HCT116 (cell line): ENCODE measurements around the gene RHOH. TPM values are rescaled to one million over a fixed set of nuclear protein-coding genes. Genes with fewer than 3 reads are reported as not detected.

Experiments
- ATAC-seq: fragments of 200-7000 bp; cut with Tn5 transposase; 2 replicates; pipeline ENCODE4 v1.9.1; 2020; ENCODE audit warnings: mild to moderate bottlenecking, moderate library complexity
- BruUV-seq: library from RNA; stranded (reverse); fragments of 400-500 nt; replicated peaks from 2 replicates; lab custom pipeline; 2021; lab: Mats Ljungman, UMichigan
- CTCF ChIA-PET: fragments of 300-600 bp; sonication (Branson Sonifier 250); formaldehyde crosslinking; loops from one replicate; lab custom pipeline; 2021; ENCODE audit warnings: antibody characterized with exemption; lab: Charles Lee
- POLR2A ChIA-PET: fragments of 300-600, 350-600 bp; sonication (Branson Sonifier 250); formaldehyde crosslinking; loops from one replicate; lab custom pipeline; 2021; ENCODE audit warnings: antibody characterized with exemption; lab: Charles Lee
- RAD21 ChIA-PET, 2 experiments: fragments of 300-600 bp; sonication (Branson Sonifier 250); formaldehyde crosslinking; loops; one replicate each; lab custom pipeline; 2023; ENCODE audit warnings: low total read pairs in 2 of 2; ENCODE audit not compliant: uncharacterized antibody in 2 of 2, unreplicated experiment in 2 of 2, low non-redundant PET in 1 of 2; lab: Charles Lee
- DNase-seq: peaks from one replicate; pipeline ENCODE4 v3.0.0-alpha.2; 2010; ENCODE audit warnings: low read depth, low spot score
- H2AFZ ChIP-seq: fragments of 200-600 bp; shearing (Covaris generic), sonication (generic); 2 replicates; pipeline ENCODE4 v1.6.1; 2017; ENCODE audit warnings: low read depth, mixed run types, mixed read lengths, antibody characterized with exemption, low read length; ENCODE audit not compliant: poor library complexity, severe bottlenecking
- H3K27ac ChIP-seq: 2 replicates; pipeline ENCODE4 v1.5.1; 2012; ENCODE audit warnings: low read depth, low read length
- H3K27me3 ChIP-seq: fragments of 200-600 bp; sonication (generic); 2 replicates; pipeline ENCODE4 v1.6.1; 2016; ENCODE audit warnings: mixed run types, low read length, mixed read lengths; ENCODE audit not compliant: insufficient read depth
- H3K36me3 ChIP-seq, 2 experiments: fragments of 200-500 bp in 1 of 2; fragments of 200-600 bp in 1 of 2; sonication (Bioruptor generic) in 1 of 2; sonication (generic) in 1 of 2; 2 replicates each; pipeline versions ENCODE4 v1.5.1 to v1.6.1; 2014 to 2016; ENCODE audit warnings: low read length in 2 of 2, inconsistent platforms in 1 of 2, mixed read lengths in 1 of 2, mixed run types in 1 of 2; ENCODE audit not compliant: insufficient read depth in 2 of 2, control insufficient read depth in 1 of 2
- H3K4me1 ChIP-seq, 2 experiments: fragments of 200-600 bp in 1 of 2; sonication (generic) in 1 of 2; 2 replicates each; pipeline versions ENCODE4 v1.5.1 to v1.6.1; 2012 to 2017; ENCODE audit warnings: low read length in 2 of 2, inconsistent platforms in 1 of 2, mild to moderate bottlenecking in 1 of 2, mixed read lengths in 1 of 2, mixed run types in 1 of 2, moderate library complexity in 1 of 2; ENCODE audit not compliant: insufficient read depth in 2 of 2, control insufficient read depth in 1 of 2
- H3K4me2 ChIP-seq: fragments of 200-600 bp; sonication (generic); 2 replicates; pipeline ENCODE4 v1.6.1; 2017; ENCODE audit warnings: mixed run types, low read length, mixed read lengths
- H3K4me3 ChIP-seq, 2 experiments: fragments of 200-600 bp in 1 of 2; sonication (generic) in 1 of 2; replicated peaks in 1 of 2; 2 replicates each; pipeline ENCODE4 v1.5.1; 2011 to 2016; ENCODE audit warnings: low read length in 2 of 2, control low read depth in 1 of 2, low read depth in 1 of 2, mild to moderate bottlenecking in 1 of 2, mixed read lengths in 1 of 2, mixed run types in 1 of 2
- H3K79me2 ChIP-seq: fragments of 200-600 bp; sonication (generic); 2 replicates; pipeline ENCODE4 v1.6.1; 2017; ENCODE audit warnings: mild to moderate bottlenecking, mixed run types, low read length, moderate library complexity, mixed read lengths; ENCODE audit not compliant: insufficient read depth
- H3K9ac ChIP-seq: fragments of 200-600 bp; sonication (generic); 2 replicates; pipeline ENCODE4 v1.6.1; 2016; ENCODE audit warnings: low read length, mixed read lengths
- H3K9me2 ChIP-seq: fragments of 200-600 bp; sonication (generic), shearing (Covaris generic); 2 replicates; pipeline ENCODE4 v1.6.1; 2017; ENCODE audit warnings: mixed run types, mild to moderate bottlenecking, moderate library complexity; ENCODE audit not compliant: insufficient read depth
- H3K9me3 ChIP-seq, 2 experiments: fragments of 200-500 bp in 1 of 2; fragments of 200-600 bp in 1 of 2; sonication (Bioruptor generic) in 1 of 2; sonication (generic) in 1 of 2; 2 replicates each; pipeline ENCODE4 v1.6.1; 2014 to 2017; ENCODE audit warnings: low read length in 2 of 2, mixed read lengths in 2 of 2, inconsistent platforms in 1 of 2, low read depth in 1 of 2, mild to moderate bottlenecking in 1 of 2, mixed run types in 1 of 2, moderate library complexity in 1 of 2; ENCODE audit not compliant: control insufficient read depth in 1 of 2, insufficient read depth in 1 of 2
- H4K20me1 ChIP-seq: fragments of 200-600 bp; sonication (generic), shearing (Covaris generic); 2 replicates; pipeline ENCODE4 v1.6.1; 2017; ENCODE audit warnings: mixed run types, mild to moderate bottlenecking, moderate library complexity; ENCODE audit not compliant: insufficient read depth
- ATF3 ChIP-seq: IDR thresholded peaks from 2 replicates; pipeline ENCODE4 v1.6.1; 2012
- CBX3 ChIP-seq: IDR thresholded peaks from 2 replicates; pipeline ENCODE4 v1.6.1; 2012; ENCODE audit warnings: low read depth
- CTCF ChIP-seq, 3 experiments: fragments of 200-600 bp in 1 of 3; sonication (generic) in 1 of 3; IDR thresholded peaks in 2 of 3; conservative IDR thresholded peaks in 1 of 3; 2 replicates each; pipeline ENCODE4 v1.5.1; 2012 to 2017; ENCODE audit warnings: low read depth in 2 of 3, low read length in 2 of 3, antibody characterized with exemption in 1 of 3, borderline replicate concordance in 1 of 3, control low read depth in 1 of 3, mild to moderate bottlenecking in 1 of 3, mixed read lengths in 1 of 3, mixed run types in 1 of 3, moderate library complexity in 1 of 3; ENCODE audit not compliant: insufficient read depth in 1 of 3
- EGR1 ChIP-seq: IDR thresholded peaks from 2 replicates; pipeline ENCODE4 v1.6.1; 2012; ENCODE audit warnings: low read depth
- EZH2 ChIP-seq: fragments of 200-600 bp; sonication (generic); IDR thresholded peaks from 2 replicates; pipeline ENCODE4 v1.6.1; 2017; ENCODE audit warnings: antibody characterized with exemption, mixed run types
- FOSL1 ChIP-seq: IDR thresholded peaks from 2 replicates; pipeline ENCODE4 v1.6.1; 2012; ENCODE audit warnings: low read depth
- POLR2A ChIP-seq: IDR thresholded peaks from 2 replicates; pipeline ENCODE4 v1.7.0; 2011; ENCODE audit warnings: borderline replicate concordance; ENCODE audit not compliant: insufficient read depth, insufficient read length; ENCODE audit errors: extremely low read depth
- RAD21 ChIP-seq: IDR thresholded peaks from 2 replicates; pipeline ENCODE4 v1.6.1; 2012; ENCODE audit warnings: low read depth, mild to moderate bottlenecking
- REST ChIP-seq: IDR thresholded peaks from 2 replicates; pipeline ENCODE4 v1.6.1; 2012; ENCODE audit warnings: low read depth
- SRF ChIP-seq: IDR thresholded peaks from 2 replicates; pipeline ENCODE4 v1.6.1; 2012; ENCODE audit warnings: low read depth
- TCF7L2 ChIP-seq: IDR thresholded peaks from 2 replicates; pipeline ENCODE4 v1.7.0; 2011; ENCODE audit warnings: borderline replicate concordance, inconsistent platforms; ENCODE audit not compliant: insufficient read depth, insufficient read length; ENCODE audit errors: extremely low read depth
- YY1 ChIP-seq: IDR thresholded peaks from 2 replicates; pipeline ENCODE4 v1.6.1; 2011; ENCODE audit warnings: low read length, low read depth, moderate library complexity, mild to moderate bottlenecking; ENCODE audit not compliant: insufficient replicate concordance; ENCODE audit errors: extremely low read depth
- ZFX ChIP-seq: fragments of 450-650 bp; IDR thresholded peaks from 2 replicates; pipeline ENCODE4 v1.6.1; 2017
- ZNF274 ChIP-seq: fragments of 200-500 bp; sonication (Bioruptor generic); IDR thresholded peaks from 2 replicates; pipeline ENCODE4 v1.6.1; 2014; ENCODE audit warnings: mild to moderate bottlenecking, low read depth, low read length, inconsistent platforms
- intact Hi-C: fragments of 100-400 bp; cut with micrococcal nuclease; formaldehyde crosslinking; loops from 2 replicates; pipeline ENCODE4 v1.10.0; 2022
- total RNA-seq: library from RNA; stranded (reverse); gene quantifications from one replicate; pipeline ENCODE4 v1.2.1, GENCODE V29; 2021; ENCODE audit not compliant: unreplicated experiment

RHOH gene
- total RNA-seq, 1 experiment from 2014 or later, result 0.74 TPM

GRCh38 chr4:40176602-40177001, 20.2 kb upstream of the RHOH start:
- CTCF ChIA-PET, result no interaction called here
- Histone ChIP-seq H3K9ac (no peak overlapping the region), H3K9me3 (no peaks in the 10 kb centered on the region), H3K79me2 (no peaks in the 10 kb centered on the region), H3K27ac (no peak overlapping the region), H3K9me2 (no peaks in the 10 kb centered on the region), H3K4me3 (no peak overlapping the region), H4K20me1 (no peaks in the 10 kb centered on the region), H3K4me1 (peaks cover 3 to 14% of the 10 kb centered on the region in 2 experiments; a peak in 2 of 4 replicates), H3K36me3 (no peaks in the 10 kb centered on the region), H3K4me2 (no peak overlapping the region), H2AFZ (no peak overlapping the region), H3K27me3 (no peaks in the 10 kb centered on the region)
- DNase-seq (no peak), ATAC-seq (no peak)
- no peak for TF ChIP-seq REST
- TF ChIP-seq CTCF (IDR thresholded peaks at IDR 0.05 in 2 of 3, conservative IDR thresholded peaks at IDR 0.05 in 1 of 3; ENCODE audit: borderline replicate concordance in 1 of 3, insufficient read depth in 1 of 3, low read depth in 2 of 3, low read length in 2 of 3), result no peak
- TF ChIP-seq ZNF274, result no peak
- no peak for TF ChIP-seq TCF7L2
- TF ChIP-seq ZFX, result no peak
- no peak for TF ChIP-seq EGR1
- TF ChIP-seq RAD21, result no peak
- TF ChIP-seq ATF3, result no peak
- TF ChIP-seq EZH2, result no peak
- no peak for TF ChIP-seq POLR2A
- no peak for TF ChIP-seq YY1
- no peak for TF ChIP-seq FOSL1
- TF ChIP-seq SRF, result no peak
- no peak for TF ChIP-seq CBX3
- POLR2A ChIA-PET, result no interaction called here
- no TSS peak for BruUV-seq
- RAD21 ChIA-PET, result no interaction called here
- intact Hi-C loops, result no loop called here
